Sigmoid colon (tissue), 4 donors: Measurements from ENCODE around the gene XRCC5.

ENCODE experiments used
- EP300 ChIP-seq, 4 donors: sonication (generic); formaldehyde crosslinking; IDR thresholded peaks; one replicate each; pipeline ENCODE4 v1.6.1; 2017; ENCODE audit warnings: antibody characterized with exemption in 4 of 4
- POLR2A ChIP-seq, 2 donors: fragments of 450-650 bp; IDR thresholded peaks; one replicate each; pipeline ENCODE4 v1.6.1; 2016; ENCODE audit warnings: antibody characterized with exemption in 2 of 2, mild to moderate bottlenecking in 2 of 2, moderate library complexity in 2 of 2
- POLR2AphosphoS5 ChIP-seq, 4 donors: sonication (generic); formaldehyde crosslinking; IDR thresholded peaks; one replicate each; pipeline ENCODE4 v1.6.1; 2017; ENCODE audit warnings: antibody characterized with exemption in 4 of 4
- TF ChIP-seq, protein P1 (sequence below), 4 experiments: fragments of 450-650 bp in 3 of 4; fragments of 200-600 bp in 1 of 4; IDR thresholded peaks; one replicate each; pipeline ENCODE4 v1.5.1; 2016 to 2019; ENCODE audit warnings: antibody characterized with exemption in 4 of 4, mild to moderate bottlenecking in 3 of 4, moderate library complexity in 2 of 4

DNA sequence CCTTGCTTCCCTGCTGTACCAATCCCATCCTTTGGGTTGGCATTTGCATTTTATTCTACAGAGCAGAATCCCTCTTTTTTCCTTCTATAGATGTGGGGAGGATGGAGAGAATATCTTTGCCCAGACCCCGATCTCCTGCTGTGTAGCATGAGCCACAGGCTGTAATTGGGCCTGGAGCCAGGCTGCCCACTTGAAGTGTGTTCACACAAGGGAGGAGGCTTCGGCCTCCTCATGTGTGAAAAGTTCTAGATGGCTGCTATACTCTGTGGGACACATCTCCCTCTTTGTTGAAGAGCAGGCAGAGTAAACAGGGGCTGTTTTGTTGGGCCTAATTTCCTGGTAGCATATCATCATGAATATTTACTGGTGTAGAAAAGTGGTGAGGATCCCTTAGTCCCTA lies 126.3 kb downstream of the XRCC5 start:
- TF ChIP-seq, protein P1, sequence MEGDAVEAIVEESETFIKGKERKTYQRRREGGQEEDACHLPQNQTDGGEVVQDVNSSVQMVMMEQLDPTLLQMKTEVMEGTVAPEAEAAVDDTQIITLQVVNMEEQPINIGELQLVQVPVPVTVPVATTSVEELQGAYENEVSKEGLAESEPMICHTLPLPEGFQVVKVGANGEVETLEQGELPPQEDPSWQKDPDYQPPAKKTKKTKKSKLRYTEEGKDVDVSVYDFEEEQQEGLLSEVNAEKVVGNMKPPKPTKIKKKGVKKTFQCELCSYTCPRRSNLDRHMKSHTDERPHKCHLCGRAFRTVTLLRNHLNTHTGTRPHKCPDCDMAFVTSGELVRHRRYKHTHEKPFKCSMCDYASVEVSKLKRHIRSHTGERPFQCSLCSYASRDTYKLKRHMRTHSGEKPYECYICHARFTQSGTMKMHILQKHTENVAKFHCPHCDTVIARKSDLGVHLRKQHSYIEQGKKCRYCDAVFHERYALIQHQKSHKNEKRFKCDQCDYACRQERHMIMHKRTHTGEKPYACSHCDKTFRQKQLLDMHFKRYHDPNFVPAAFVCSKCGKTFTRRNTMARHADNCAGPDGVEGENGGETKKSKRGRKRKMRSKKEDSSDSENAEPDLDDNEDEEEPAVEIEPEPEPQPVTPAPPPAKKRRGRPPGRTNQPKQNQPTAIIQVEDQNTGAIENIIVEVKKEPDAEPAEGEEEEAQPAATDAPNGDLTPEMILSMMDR (IDR thresholded peaks at IDR 0.05) = no peak
- TF ChIP-seq POLR2A (IDR thresholded peaks at IDR 0.05) (no peak), POLR2AphosphoS5 (IDR thresholded peaks at IDR 0.05) (no peak), EP300 (IDR thresholded peaks at IDR 0.05) (no peak)
